HG03378 (cell line): ENCODE results near the gene ABCB9.
"Not testable (repeated sequence)": the region's sequence is repeated elsewhere in the genome, so short reads cannot be mapped to it uniquely, and the experiment has no call there.

Experiments used
- ATAC-seq: cut with Tn5 transposase; IDR thresholded peaks from one replicate; pipeline ENCODE4 v1.9.1; 2021; ENCODE audit warnings: mild to moderate bottlenecking, moderate library complexity; ENCODE audit not compliant: unreplicated experiment

Gene ABCB9

DNA sequence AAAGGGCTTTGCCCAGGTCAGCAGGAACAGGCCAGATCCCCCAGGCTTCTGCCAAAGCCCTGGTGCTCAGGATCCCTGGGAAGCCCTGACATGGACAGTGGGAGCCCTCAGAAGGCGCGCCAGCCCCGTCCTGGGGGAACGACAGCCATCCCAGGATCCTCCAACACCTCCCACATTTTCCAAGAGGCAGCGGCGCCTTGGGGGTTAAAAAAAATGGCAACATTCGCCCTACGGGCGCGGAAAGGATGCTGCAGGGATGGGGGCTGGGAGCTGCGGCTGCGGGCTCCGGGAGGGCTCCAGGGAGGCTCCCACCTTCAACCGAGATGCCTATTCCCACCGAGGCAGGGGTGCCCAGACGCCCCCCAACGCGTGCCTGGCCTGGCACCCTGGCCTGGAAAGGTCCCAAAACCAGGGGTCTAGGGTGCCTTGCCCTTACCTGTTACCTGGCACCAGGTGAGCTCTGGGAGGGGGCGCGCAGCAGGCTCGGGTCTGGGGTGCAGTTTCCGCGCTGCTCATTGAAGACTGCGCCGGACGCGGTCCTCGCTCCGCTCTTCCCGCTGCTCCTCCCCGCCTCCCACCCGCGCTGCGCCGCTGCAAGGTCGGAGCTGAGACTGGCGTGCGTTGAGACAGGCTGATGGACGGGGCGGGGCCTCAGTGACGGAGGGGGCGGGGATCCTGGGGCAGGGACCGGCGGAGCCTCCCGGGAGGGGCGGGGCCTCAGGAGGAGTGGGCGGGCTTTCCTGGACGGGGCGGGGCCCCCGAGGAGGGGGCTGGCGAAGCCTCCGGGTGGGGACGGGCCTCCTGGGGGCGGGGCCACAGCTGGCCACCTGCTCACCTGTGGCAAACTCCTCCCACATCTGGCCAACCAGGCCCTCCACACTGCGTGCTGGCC is at the start of gene ABCB9:
Gene ABCB9, minus strand, starts transcription at position 613 of the 892 bp plus-strand sequence. CDS start 6,228 bp downstream, outside the sequence.
- ATAC-seq = no peak

GRCh38 chr12:123014473-123014872 is 48.2 kb upstream of the ABCB9 start:
- not testable (repeated sequence) for ATAC-seq

DNA sequence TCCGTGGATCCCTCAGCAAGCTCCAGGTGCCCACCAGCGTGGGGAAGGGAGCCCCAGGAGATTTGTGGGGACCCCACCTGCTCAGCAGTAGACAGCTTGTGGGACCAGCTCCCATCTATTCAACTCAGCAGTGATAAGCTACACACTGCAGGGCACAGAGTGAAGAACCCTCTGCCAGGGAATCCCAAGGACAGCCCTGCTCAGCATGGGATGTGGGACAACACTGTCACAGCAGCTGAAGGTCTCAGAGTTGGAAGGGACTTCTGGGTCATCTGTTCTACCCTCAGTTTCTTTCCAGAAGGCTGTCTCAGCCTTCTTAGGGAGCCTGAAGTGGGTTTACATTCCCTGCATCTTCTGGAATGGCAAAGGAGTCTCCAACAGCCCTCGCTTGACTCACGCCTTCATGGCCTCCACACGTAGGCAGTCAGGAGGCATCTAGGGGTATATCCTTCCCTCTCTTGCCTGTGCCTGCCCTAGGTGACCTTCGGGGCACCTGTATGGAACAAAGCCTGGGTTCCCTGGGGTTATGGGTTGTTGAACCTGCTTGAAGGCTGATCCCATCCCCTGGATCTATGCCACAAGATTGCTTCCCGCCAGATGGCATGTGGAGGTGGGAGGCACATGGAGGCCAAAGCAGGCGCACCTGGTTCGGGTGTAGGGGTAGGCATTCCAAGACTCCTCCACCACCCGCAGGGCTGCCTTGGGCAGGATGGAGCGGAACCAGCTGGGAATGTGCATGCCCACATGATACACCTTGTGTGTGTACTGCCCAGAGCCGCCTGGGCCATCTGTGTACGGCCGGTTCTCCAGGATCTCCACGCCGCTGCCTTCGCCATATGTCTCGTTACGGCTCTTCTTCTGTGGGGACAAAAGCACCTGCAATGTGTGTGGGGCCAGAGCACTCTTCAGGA is 47.2 kb upstream of the ABCB9 start:
- ATAC-seq = no peak

- ATAC-seq = no peak
Observed at GRCh38 chr12:123011701-123012100, 45.4 kb upstream of the ABCB9 start.

- ATAC-seq = no peak
Observed at GRCh38 chr12:123010681-123011080, 44.4 kb upstream of the ABCB9 start.

GRCh38 chr12:123010110-123010509 is 43.8 kb upstream of the ABCB9 start:
- no peak for ATAC-seq

GRCh38 chr12:123006977-123007376 is 40.7 kb upstream of the ABCB9 start:
- ATAC-seq = no peak

DNA sequence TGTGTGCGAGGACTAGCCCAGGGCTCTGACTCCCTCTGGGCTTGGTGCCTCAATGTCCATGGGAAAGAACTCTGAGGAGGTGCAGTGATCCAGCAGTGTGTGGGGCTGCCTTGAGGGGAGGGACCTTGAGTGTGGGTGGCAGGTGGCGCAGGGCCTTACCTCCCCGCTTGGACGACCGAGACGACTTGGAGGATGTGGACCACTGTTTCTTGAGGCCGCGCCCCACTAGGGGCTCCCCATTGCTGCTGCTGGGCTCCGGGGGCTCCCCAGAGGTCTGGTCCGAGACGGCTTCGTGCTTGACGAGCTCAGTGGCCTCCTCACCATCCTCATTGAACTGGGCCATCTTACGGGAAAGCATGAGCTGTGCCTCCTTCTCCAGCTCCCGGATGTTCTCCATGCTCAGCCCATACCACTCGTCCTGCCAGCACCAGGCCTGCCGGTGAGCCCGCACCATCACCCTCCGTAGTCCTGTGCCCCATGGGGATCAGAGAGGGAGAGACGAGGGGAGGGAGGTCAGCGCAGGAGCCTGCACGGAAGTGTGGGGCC is 38.9 kb upstream of the ABCB9 start:
- no peak for ATAC-seq

- ATAC-seq = no peak
Observed at GRCh38 chr12:123004287-123004686, 38.0 kb upstream of the ABCB9 start.

DNA sequence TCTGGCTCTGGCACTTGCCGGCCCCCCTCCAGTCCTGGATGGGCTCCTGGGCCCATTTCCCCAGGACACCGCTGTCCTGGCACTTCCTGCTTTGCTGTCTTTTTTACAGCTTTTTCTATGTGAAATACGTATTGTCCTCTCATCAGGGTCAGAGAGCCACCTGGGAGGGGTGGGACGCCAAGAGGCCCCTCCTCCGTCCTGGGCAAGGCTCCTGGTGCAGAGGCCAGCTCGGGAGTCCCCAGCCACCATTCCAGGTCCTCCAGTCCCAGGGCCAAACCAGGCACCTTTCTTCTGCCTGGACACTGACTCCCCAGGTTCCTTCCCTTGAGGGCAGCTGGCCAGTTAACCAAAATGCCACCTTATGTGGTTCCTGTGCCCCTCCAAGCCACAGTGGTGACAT is 37.0 kb upstream of the ABCB9 start:
- ATAC-seq = no peak

DNA sequence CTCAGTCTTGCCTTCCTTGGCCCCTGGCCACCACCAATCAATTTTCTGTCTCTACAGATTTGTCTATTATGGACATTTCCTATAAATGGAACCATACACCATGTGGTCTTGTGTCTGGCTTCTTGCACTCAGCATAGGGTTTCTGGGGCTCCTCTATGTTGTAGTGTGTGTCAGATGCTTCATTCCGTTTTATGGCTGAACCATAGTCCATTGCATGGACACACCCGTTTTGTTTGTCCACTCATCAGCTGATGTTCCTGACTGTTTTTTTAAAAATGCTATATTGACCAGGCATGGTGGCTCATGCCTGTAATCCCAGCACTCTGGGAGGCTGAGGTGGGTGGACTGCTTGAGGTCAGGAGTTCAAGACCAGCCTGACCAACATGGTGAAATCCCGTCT is 35.2 kb upstream of the ABCB9 start:
- no peak for ATAC-seq

DNA sequence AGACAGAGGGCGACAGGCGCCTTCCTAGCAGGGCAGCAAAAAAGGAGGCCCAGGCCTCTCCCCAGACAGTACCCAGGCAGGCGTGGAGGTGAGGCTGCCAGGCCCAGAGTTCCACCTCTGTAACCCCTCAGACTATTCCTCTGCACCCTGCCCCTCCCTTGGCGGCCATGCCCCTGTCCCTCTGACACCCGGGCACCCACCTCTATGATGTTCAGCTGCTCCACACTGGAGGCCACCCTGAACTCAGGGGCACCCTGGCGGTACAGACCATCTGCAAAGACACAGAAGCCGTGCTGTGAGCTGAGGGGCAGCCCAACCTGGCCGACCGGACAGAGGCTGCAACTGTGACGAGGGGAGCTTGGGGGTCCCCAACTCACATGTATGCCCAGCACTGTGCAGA is 34.3 kb upstream of the ABCB9 start:
- ATAC-seq = no peak

GRCh38 chr12:122999986-123000420 is 33.7 kb upstream of the ABCB9 start:
- ATAC-seq = no peak

- ATAC-seq = no peak
Observed at GRCh38 chr12:122999196-122999946, 33.1 kb upstream of the ABCB9 start.

DNA sequence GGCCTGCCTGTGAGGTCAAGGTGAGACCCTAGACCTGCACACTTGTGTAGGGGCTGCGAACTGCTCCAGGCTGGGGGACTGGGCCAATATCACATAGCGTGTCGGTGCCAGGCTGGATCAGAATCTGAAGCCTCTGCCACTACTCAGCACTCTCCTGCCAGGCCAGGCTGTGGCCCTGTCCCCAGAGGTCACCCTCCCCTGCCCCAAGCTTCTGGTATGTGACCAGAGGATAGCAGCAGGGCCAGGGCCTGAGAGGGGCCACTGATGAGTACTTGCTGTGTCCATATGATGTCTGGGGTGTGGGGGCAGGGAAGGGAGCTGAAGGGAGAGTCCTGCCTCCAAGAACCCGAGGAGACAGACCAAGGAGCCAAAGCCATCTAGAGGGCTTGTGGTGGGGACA is 32.1 kb upstream of the ABCB9 start:
- no peak for ATAC-seq

- ATAC-seq = no peak
Observed at GRCh38 chr12:122997343-122998250, 31.3 kb upstream of the ABCB9 start.

DNA sequence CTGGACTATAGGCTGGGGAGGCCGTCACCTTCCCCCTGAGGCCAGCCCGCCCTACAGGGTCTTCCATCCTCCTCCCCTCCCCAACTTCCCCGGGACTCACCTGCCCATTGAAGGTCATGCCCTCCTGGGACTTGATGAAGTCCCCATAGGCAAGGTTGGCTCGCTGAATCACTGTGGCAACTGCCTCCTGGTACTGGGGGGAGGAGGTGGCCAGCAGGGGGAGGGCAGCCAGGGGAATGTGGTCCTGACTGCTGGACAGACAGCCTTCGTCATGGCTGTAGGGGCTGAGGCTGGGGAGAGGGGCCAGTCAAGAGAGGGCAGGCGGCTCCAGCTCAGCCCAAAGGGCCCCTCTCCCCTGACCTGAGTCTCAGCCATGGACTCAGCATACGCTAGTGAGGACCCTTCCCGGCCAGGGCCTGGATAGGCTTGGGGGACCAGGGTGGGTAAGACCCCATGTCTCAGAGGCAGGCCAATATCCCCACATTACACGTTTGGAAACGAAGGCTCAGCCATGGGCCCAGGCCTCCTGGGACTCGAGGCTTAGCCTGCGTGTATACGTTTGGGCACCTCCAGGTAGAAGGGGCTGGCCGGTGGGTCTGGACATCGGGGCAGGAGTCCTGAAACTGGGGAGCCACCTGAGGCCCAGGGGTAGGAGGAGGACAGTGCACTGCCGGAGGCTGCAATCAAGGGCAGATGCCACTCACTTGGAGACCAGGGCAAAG is 30.5 kb upstream of the ABCB9 start:
- no peak for ATAC-seq

- no peak for ATAC-seq
Observed at GRCh38 chr12:122996188-122996601, 29.9 kb upstream of the ABCB9 start.
